PC-9 (cell line): ENCODE results near the gene EMC10. TPM values are rescaled to one million over a fixed set of nuclear protein-coding genes. Genes with fewer than 3 reads are reported as not detected.
"Not testable (repeated sequence)": the region's sequence is repeated elsewhere in the genome, so short reads cannot be mapped to it uniquely, and the experiment has no call there.

Source experiments
- BruUV-seq: library from RNA; stranded (reverse); fragments of 400-500 nt; replicated peaks from 2 replicates; lab custom pipeline; 2021; lab: Mats Ljungman, UMichigan
- CTCF ChIA-PET: fragments of 300-600 bp; sonication (Branson Sonifier 250); formaldehyde crosslinking; loops from one replicate; lab custom pipeline; 2022; ENCODE audit warnings: antibody characterized with exemption; lab: Charles Lee
- POLR2A ChIA-PET: fragments of 300-600 bp; sonication (Branson Sonifier 250); formaldehyde crosslinking; loops from one replicate; lab custom pipeline; 2022; ENCODE audit warnings: antibody characterized with exemption; ENCODE audit not compliant: unreplicated experiment; lab: Charles Lee
- DNase-seq, 2 experiments: peaks; one replicate each; pipeline versions ENCODE4 v3.0.0 to v3.0.0-alpha.2; 2015 to 2022; ENCODE audit warnings: mixed read lengths in 1 of 2
- H2AFZ ChIP-seq: fragments of 200-600 bp; sonication (generic); 2 replicates; pipeline ENCODE4 v1.8.1; 2017; ENCODE audit warnings: antibody characterized with exemption
- H3F3A ChIP-seq: fragments of 200-600 bp; sonication (generic); 2 replicates; pipeline ENCODE4 v1.8.1; 2017; ENCODE audit warnings: antibody characterized with exemption, mild to moderate bottlenecking, low read depth; ENCODE audit not compliant: insufficient read depth
- H3K27ac ChIP-seq: fragments of 200-600 bp; sonication (generic); 2 replicates; pipeline ENCODE4 v1.6.1; 2016; ENCODE audit warnings: mixed run types
- H3K27me3 ChIP-seq: fragments of 200-600 bp; sonication (generic); 2 replicates; pipeline ENCODE4 v1.6.1; 2016; ENCODE audit warnings: low read depth, mixed run types; ENCODE audit not compliant: insufficient read depth
- H3K36me3 ChIP-seq: fragments of 200-600 bp; sonication (generic); 2 replicates; pipeline ENCODE4 v1.6.1; 2016; ENCODE audit warnings: low read depth, mixed run types
- H3K4me1 ChIP-seq: fragments of 200-600 bp; sonication (generic); replicated peaks from 2 replicates; pipeline ENCODE4 v1.6.1; 2016; ENCODE audit warnings: mixed run types; ENCODE audit not compliant: insufficient read depth
- H3K4me2 ChIP-seq: fragments of 200-600 bp; sonication (generic); 2 replicates; pipeline ENCODE4 v1.6.1; 2017; ENCODE audit warnings: mixed run types
- H3K4me3 ChIP-seq: fragments of 200-600 bp; sonication (generic); 2 replicates; pipeline ENCODE4 v1.6.1; 2016; ENCODE audit warnings: mixed run types
- H3K79me2 ChIP-seq: fragments of 200-600 bp; sonication (generic); 2 replicates; pipeline ENCODE4 v1.6.1; 2017; ENCODE audit warnings: low read depth, mixed run types
- H3K9me2 ChIP-seq: fragments of 200-600 bp; sonication (generic); 2 replicates; pipeline ENCODE4 v1.8.1; 2017; ENCODE audit warnings: mild to moderate bottlenecking; ENCODE audit not compliant: insufficient read depth
- H3K9me3 ChIP-seq: fragments of 200-600 bp; sonication (generic); 2 replicates; pipeline ENCODE4 v1.8.1; 2016; ENCODE audit warnings: low read depth; ENCODE audit not compliant: insufficient read depth
- H4K20me1 ChIP-seq: fragments of 200-600 bp; sonication (generic); 2 replicates; pipeline ENCODE4 v1.8.1; 2017; ENCODE audit not compliant: insufficient read depth
- CTCF ChIP-seq: fragments of 200-600 bp; sonication (generic); conservative IDR thresholded peaks from 2 replicates; pipeline ENCODE4 v1.6.1; 2017; ENCODE audit warnings: mixed run types, antibody characterized with exemption, mild to moderate bottlenecking, moderate library complexity
- EZH2 ChIP-seq: fragments of 200-600 bp; sonication (generic); IDR thresholded peaks from 2 replicates; pipeline ENCODE4 v1.8.0; 2017; ENCODE audit warnings: antibody characterized with exemption, low read depth
- intact Hi-C: fragments of 100-400 bp; cut with micrococcal nuclease; formaldehyde crosslinking; loops from one replicate; pipeline ENCODE4 v1.10.0; 2022; ENCODE audit not compliant: unreplicated experiment
- total RNA-seq: library from RNA; stranded (reverse); gene quantifications from 2 replicates; pipeline ENCODE4 v1.2.3, GENCODE V29; 2021

EMC10 gene
- total RNA-seq, 1 experiment from 2014 or later = 118 TPM

DNA sequence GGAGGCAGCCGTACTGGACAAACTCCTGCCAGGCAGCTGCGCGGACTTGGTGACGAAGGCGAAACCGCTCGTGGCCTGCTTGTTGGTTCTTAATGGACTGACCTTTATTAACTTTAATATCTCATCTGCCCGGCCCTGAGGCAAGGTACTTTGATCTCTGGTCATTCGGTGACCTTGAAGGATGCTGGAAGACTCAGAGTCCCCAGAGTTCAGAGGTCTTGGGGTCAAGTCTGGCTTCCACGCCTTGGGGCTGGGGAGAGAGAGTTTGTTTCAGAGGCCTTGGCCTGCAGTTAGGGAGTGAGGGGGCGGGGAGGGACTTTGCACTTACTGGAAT, 9.6 kb upstream of the EMC10 start:
- intact Hi-C loops = no loop called here
- Histone ChIP-seq H3K9me2 (no peaks in the 10 kb centered on the region), H3K27ac (no peak overlapping the region), H3K9me3 (no peaks in the 10 kb centered on the region), H3K4me2 (no peak overlapping the region), H3K4me1 (no peaks in the 10 kb centered on the region), H3K4me3 (no peak overlapping the region), H3F3A (peaks cover 5% of the 10 kb centered on the region; the same call in 1 of the 2 replicates), H3K36me3 (no peaks in the 10 kb centered on the region), H3K27me3 (peaks cover 25% of the 10 kb centered on the region), H3K79me2 (no peaks in the 10 kb centered on the region), H4K20me1 (no peaks in the 10 kb centered on the region), H2AFZ (no peak overlapping the region)
- DNase-seq = no peak
- ChIA-PET POLR2A (no interaction called here), CTCF (no interaction called here)
- no peak for TF ChIP-seq EZH2
- TF ChIP-seq CTCF = no peak
- BruUV-seq = no TSS peak

DNA sequence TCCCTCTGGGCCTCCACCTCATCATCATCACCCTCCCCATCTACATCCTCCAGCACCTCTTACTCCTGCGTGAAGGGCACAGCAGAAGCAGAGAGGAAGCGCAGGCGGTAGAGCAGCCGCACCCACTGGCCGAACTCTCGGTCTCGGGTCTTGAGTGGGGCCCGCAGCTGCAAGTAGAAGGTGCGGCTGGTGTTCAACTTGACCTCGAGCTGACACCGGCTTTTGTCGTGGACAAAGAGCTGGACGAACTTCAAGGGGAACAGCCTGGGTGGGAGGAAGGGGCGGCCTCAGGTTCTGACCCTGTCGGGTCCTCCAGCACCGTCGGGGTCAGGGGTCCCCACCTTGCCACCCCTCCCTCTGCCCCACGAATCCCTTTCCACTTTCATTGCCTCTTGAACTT, 8.7 kb upstream of the EMC10 start:
- H3F3A ChIP-seq = peaks cover 12% of the 10 kb centered on the region
- H3K9me2 ChIP-seq = no peaks in the 10 kb centered on the region
- no peaks in the 10 kb centered on the region for H3K9me3 ChIP-seq
- no TSS peak for BruUV-seq
- no peak overlapping the region for H3K4me2 ChIP-seq
- H3K4me1 ChIP-seq = no peaks in the 10 kb centered on the region
- no peak overlapping the region for H3K4me3 ChIP-seq
- intact Hi-C loops = no loop called here
- no peaks in the 10 kb centered on the region for H3K36me3 ChIP-seq
- no peaks in the 10 kb centered on the region for H3K79me2 ChIP-seq
- POLR2A ChIA-PET = no interaction called here
- CTCF ChIA-PET = no interaction called here
- no peak for TF ChIP-seq EZH2
- TF ChIP-seq CTCF = no peak
- H4K20me1 ChIP-seq = no peaks in the 10 kb centered on the region
- H3K27me3 ChIP-seq = peaks cover 25% of the 10 kb centered on the region
- DNase-seq = no peak
- no peak overlapping the region for H3K27ac ChIP-seq
- H2AFZ ChIP-seq = no peak overlapping the region

- Histone ChIP-seq H2AFZ (no peak overlapping the region), H3K79me2 (no peaks in the 10 kb centered on the region), H3K9me2 (no peaks in the 10 kb centered on the region), H3K27me3 (peaks cover 25% of the 10 kb centered on the region), H4K20me1 (no peaks in the 10 kb centered on the region), H3K9me3 (no peaks in the 10 kb centered on the region), H3K4me2 (no peak overlapping the region), H3K4me1 (no peaks in the 10 kb centered on the region), H3K4me3 (no peak overlapping the region), H3F3A (peaks cover 19% of the 10 kb centered on the region), H3K27ac (no peak overlapping the region), H3K36me3 (no peaks in the 10 kb centered on the region)
- ChIA-PET POLR2A (interaction anchor here (0.7 kb wide), 1 partner anchor 18 kb away, joined by 4 read pairs; no protein-coding TSS in a partner anchor), CTCF (no interaction called here)
- DNase-seq = no peak
- BruUV-seq = no TSS peak
- TF ChIP-seq EZH2 (no peak), CTCF (no peak)
- intact Hi-C loops = no loop called here
Measured at GRCh38 chr19:50468818-50469217, 7.5 kb upstream of the EMC10 start.

- H3K27me3 ChIP-seq = peaks cover 19% of the 10 kb centered on the region
- POLR2A ChIA-PET, H3K27ac ChIP-seq, H3K9me3 ChIP-seq, intact Hi-C loops, H3K4me1 ChIP-seq, H3K36me3 ChIP-seq, H3K9me2 ChIP-seq, H3K4me2 ChIP-seq, BruUV-seq, H3K4me3 ChIP-seq, CTCF ChIA-PET, DNase-seq, H2AFZ ChIP-seq: not testable (repeated sequence)
- peaks cover 22% of the 10 kb centered on the region for H3F3A ChIP-seq
- peaks cover 14% of the 10 kb centered on the region for H4K20me1 ChIP-seq
- peaks cover 14% of the 10 kb centered on the region for H3K79me2 ChIP-seq
Measured at GRCh38 chr19:50473336-50473735, 3.0 kb upstream of the EMC10 start.
